ENCODE data around the gene FHIT. TPM values are rescaled to one million over a fixed set of nuclear protein-coding genes. Genes with fewer than 3 reads are reported as not detected.

FHIT gene
- total and polyA plus RNA-seq, 4 donors: 2.6 to 21.3 (median 8.7) TPM

DNA sequence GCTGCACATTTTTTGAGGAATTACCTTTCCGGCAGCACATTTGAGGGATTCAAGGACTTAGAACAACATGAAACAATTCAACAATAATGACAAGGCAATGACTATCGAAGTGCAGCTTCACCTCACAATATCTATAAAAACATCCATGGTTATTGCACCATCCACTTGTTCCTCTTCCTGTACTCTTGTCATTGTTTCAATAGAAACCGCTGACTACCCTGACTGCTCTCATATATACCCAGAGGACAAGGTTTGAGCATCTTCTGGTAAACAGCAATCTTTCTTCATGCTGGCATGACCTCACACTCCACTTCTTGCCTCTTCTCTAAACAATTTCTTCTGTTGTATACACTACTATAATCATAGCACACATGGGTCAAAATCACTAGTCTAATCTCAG, 864.9 kb downstream of the FHIT start:
- H3K27me3 ChIP-seq (ENCODE audit: control insufficient read depth in 3 of 3, insufficient read depth in 3 of 3, low read length in 2 of 3): no peaks in the 10 kb centered on the region
- ATAC-seq (ENCODE audit: insufficient read depth, low FRiP score) (no peak), DNase-seq (no peak)
- WGBS, 2 donors: 36 to 62% methylated on average over 3 of the region's 3 CpGs
- H3K9me3 ChIP-seq (ENCODE audit: control insufficient read depth in 4 of 4, insufficient read depth in 3 of 4, low read length in 3 of 4): no peaks in the 10 kb centered on the region
- no peak overlapping the region for H3K4me3 ChIP-seq
- peaks cover 0 to 13% (median 0%) of the 10 kb centered on the region in 5 donors for H3K4me1 ChIP-seq (ENCODE audit: control insufficient read depth in 5 of 5, insufficient read depth in 5 of 5, low read length in 5 of 5)
- H3K36me3 ChIP-seq (ENCODE audit: control insufficient read depth in 4 of 4, insufficient read depth in 4 of 4, low read length in 4 of 4): no peaks in the 10 kb centered on the region
- TF ChIP-seq, protein P1, sequence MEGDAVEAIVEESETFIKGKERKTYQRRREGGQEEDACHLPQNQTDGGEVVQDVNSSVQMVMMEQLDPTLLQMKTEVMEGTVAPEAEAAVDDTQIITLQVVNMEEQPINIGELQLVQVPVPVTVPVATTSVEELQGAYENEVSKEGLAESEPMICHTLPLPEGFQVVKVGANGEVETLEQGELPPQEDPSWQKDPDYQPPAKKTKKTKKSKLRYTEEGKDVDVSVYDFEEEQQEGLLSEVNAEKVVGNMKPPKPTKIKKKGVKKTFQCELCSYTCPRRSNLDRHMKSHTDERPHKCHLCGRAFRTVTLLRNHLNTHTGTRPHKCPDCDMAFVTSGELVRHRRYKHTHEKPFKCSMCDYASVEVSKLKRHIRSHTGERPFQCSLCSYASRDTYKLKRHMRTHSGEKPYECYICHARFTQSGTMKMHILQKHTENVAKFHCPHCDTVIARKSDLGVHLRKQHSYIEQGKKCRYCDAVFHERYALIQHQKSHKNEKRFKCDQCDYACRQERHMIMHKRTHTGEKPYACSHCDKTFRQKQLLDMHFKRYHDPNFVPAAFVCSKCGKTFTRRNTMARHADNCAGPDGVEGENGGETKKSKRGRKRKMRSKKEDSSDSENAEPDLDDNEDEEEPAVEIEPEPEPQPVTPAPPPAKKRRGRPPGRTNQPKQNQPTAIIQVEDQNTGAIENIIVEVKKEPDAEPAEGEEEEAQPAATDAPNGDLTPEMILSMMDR (IDR thresholded peaks at IDR 0.05; ENCODE audit: control extremely low read depth, extremely low read depth): no peak
- H3K27ac ChIP-seq (ENCODE audit: low read depth in 1 of 2, low read length in 1 of 2): no peak overlapping the region
- H3K9ac ChIP-seq (ENCODE audit: insufficient read depth in 1 of 2, low read length in 2 of 2): no peak overlapping the region

DNA sequence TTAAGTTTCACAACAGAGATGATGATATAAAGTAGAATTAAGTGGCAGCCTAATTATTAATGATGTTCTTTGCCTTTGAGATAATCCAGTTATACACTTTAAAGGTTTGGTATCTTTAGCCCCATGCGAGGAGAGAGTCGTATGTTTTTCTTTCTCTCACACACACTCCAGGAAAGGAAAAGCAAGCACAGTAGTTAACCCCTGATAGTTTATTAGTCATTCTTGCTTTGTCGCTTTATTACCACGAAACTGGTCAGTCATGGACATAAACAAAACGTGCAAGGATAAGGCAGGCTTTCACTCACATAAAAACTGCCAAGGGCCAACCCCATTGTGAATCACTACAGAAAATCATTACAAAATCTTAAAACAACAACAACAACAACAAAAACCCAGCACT, 866.9 kb downstream of the FHIT start:
- TF ChIP-seq, protein P1 (IDR thresholded peaks at IDR 0.05; ENCODE audit: control extremely low read depth, extremely low read depth): no peak
- WGBS, 2 donors: 52 to 59% methylated on average over 5 of the region's 5 CpGs
- Histone ChIP-seq H3K9ac (ENCODE audit: insufficient read depth in 1 of 2, low read length in 2 of 2) (no peak overlapping the region), H3K27ac (ENCODE audit: low read depth in 1 of 2, low read length in 1 of 2) (no peak overlapping the region), H3K9me3 (ENCODE audit: control insufficient read depth in 4 of 4, insufficient read depth in 3 of 4, low read length in 3 of 4) (no peaks in the 10 kb centered on the region), H3K4me1 (ENCODE audit: control insufficient read depth in 5 of 5, insufficient read depth in 5 of 5, low read length in 5 of 5) (peaks cover 0 to 13% (median 0%) of the 10 kb centered on the region in 5 donors), H3K36me3 (ENCODE audit: control insufficient read depth in 4 of 4, insufficient read depth in 4 of 4, low read length in 4 of 4) (no peaks in the 10 kb centered on the region), H3K4me3 (no peak overlapping the region), H3K27me3 (ENCODE audit: control insufficient read depth in 3 of 3, insufficient read depth in 3 of 3, low read length in 2 of 3) (no peaks in the 10 kb centered on the region)
- DNase-seq (peak in 2 of 3 donors; percentile 69 to 73), ATAC-seq (ENCODE audit: insufficient read depth, low FRiP score) (no peak)

DNA sequence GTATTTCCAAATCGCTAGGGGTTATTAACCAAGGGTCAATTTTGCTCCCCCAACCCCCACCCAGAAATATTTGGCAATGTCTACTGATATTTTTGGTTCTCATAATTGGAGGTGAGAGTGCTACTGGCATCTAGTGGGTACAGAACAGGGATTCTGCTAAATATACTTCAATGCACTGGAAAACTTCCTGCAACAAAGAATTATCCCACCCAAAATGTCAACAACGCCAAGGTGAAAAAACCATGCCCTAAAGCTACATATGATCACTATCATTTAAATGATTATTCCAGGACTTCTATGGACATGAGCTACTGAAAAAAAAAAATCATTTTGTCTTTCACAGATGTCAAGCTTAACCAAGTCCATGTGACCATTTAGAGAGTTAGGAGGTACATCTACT, 867.9 kb downstream of the FHIT start:
- Histone ChIP-seq H3K36me3 (ENCODE audit: control insufficient read depth in 4 of 4, insufficient read depth in 4 of 4, low read length in 4 of 4) (no peaks in the 10 kb centered on the region), H3K27me3 (ENCODE audit: control insufficient read depth in 3 of 3, insufficient read depth in 3 of 3, low read length in 2 of 3) (no peaks in the 10 kb centered on the region), H3K9ac (ENCODE audit: insufficient read depth in 1 of 2, low read length in 2 of 2) (no peak overlapping the region), H3K4me3 (no peak overlapping the region), H3K9me3 (ENCODE audit: control insufficient read depth in 4 of 4, insufficient read depth in 3 of 4, low read length in 3 of 4) (no peaks in the 10 kb centered on the region), H3K4me1 (ENCODE audit: control insufficient read depth in 5 of 5, insufficient read depth in 5 of 5, low read length in 5 of 5) (peaks cover 0 to 13% (median 0%) of the 10 kb centered on the region in 5 donors), H3K27ac (ENCODE audit: low read depth in 1 of 2, low read length in 1 of 2) (no peak overlapping the region)
- TF ChIP-seq, protein P1 (IDR thresholded peaks at IDR 0.05; ENCODE audit: control extremely low read depth, extremely low read depth): no peak
- ATAC-seq (ENCODE audit: insufficient read depth, low FRiP score) (no peak), DNase-seq (peak in 1 of 3 donors; percentile 6)
- WGBS, 2 donors: 80 to 95% methylated on average over 2 of the region's 2 CpGs

DNA sequence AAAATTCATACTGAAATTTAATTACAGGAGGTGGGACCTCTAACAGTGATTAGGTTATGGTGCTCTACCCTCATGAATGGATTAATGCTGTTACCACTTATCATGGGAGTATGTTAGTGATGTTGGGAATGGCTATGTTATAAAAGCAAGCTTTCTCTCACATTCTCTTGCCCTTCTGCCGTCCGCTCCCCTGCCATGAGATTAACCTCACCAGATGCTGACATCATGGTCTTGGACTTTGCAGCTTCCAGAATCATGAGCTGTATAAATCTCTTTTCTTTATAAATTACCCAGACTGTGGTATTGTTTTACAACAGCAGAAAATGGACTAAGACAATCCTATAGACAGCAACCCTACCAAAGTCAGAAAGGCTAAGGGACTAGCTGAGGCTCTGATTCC, 884.8 kb downstream of the FHIT start:
- no peaks in the 10 kb centered on the region for H3K9me3 ChIP-seq (ENCODE audit: control insufficient read depth in 4 of 4, insufficient read depth in 3 of 4, low read length in 3 of 4)
- 93 to 100% methylated on average over 2 of the region's 2 CpGs for WGBS, 2 donors

More for the DNA sequence above, 884.8 kb downstream of the FHIT start:
- TF ChIP-seq, protein P1 (IDR thresholded peaks at IDR 0.05; ENCODE audit: control extremely low read depth, extremely low read depth): no peak
- DNase-seq: no peak
- ATAC-seq (ENCODE audit: insufficient read depth, low FRiP score): no peak
- Histone ChIP-seq H3K27ac (ENCODE audit: low read depth in 1 of 2, low read length in 1 of 2) (no peak overlapping the region), H3K9ac (ENCODE audit: insufficient read depth in 1 of 2, low read length in 2 of 2) (no peak overlapping the region), H3K4me3 (no peak overlapping the region), H3K4me1 (ENCODE audit: control insufficient read depth in 5 of 5, insufficient read depth in 5 of 5, low read length in 5 of 5) (no peaks in the 10 kb centered on the region), H3K36me3 (ENCODE audit: control insufficient read depth in 4 of 4, insufficient read depth in 4 of 4, low read length in 4 of 4) (no peaks in the 10 kb centered on the region), H3K27me3 (ENCODE audit: control insufficient read depth in 3 of 3, insufficient read depth in 3 of 3, low read length in 2 of 3) (no peaks in the 10 kb centered on the region)

Data from lung (tissue), 12 donors.